K562 (cell line): ENCODE results near the gene PMPCB. TPM values are rescaled to one million over a fixed set of nuclear protein-coding genes. Genes with fewer than 3 reads are reported as not detected.
A peak's percentile ranks its signal among the peaks of the same experiment; 100 is the strongest.

Experiments used
- COPS2 ChIP-seq: fragments of 450-650 bp; conservative IDR thresholded peaks from 2 replicates; pipeline ENCODE4 v1.6.1; 2016; ENCODE audit warnings: mild to moderate bottlenecking, moderate library complexity
- CTBP1 ChIP-seq: fragments of 450-650 bp; IDR thresholded peaks from 2 replicates; pipeline ENCODE4 v1.6.1; 2016; ENCODE audit warnings: borderline replicate concordance
- DPF2 ChIP-seq: fragments of 450-650 bp; IDR thresholded peaks from 2 replicates; pipeline ENCODE4 v1.6.1; 2016
- ELK3 ChIP-seq: fragments of 450-650 bp; formaldehyde crosslinking; IDR thresholded peaks from 2 replicates; pipeline ENCODE4 v1.4.0; 2020; ENCODE audit warnings: mild to moderate bottlenecking
- HMG20B ChIP-seq: fragments of 250-450 bp; sonication (Bioruptor Pico); IDR thresholded peaks from 2 replicates; pipeline ENCODE4 v1.5.0; 2021; ENCODE audit warnings: mild to moderate bottlenecking
- MAFK ChIP-seq: IDR thresholded peaks from 2 replicates; pipeline ENCODE4 v1.6.1; 2011; ENCODE audit warnings: low read length, improper control_type of control experiment
- MTA1 ChIP-seq: fragments of 450-650 bp; IDR thresholded peaks from 2 replicates; pipeline ENCODE4 v1.6.1; 2017; ENCODE audit warnings: borderline replicate concordance
- NFE2L1 ChIP-seq: fragments of 450-650 bp; IDR thresholded peaks from 2 replicates; pipeline ENCODE4 v1.6.1; 2016; ENCODE audit warnings: missing genetic modification characterization, low read depth, mild to moderate bottlenecking, missing compliant biosample characterization, moderate library complexity, borderline replicate concordance
- RBFOX2 ChIP-seq: fragments of 200-400 bp; formaldehyde crosslinking; IDR thresholded peaks from 2 replicates; pipeline ENCODE4 v1.6.1; 2017; ENCODE audit warnings: low read depth, mild to moderate bottlenecking, low read length, moderate library complexity
- RFX5 ChIP-seq: IDR thresholded peaks from 2 replicates; pipeline ENCODE4 v1.6.1; 2011; ENCODE audit warnings: low read depth, mild to moderate bottlenecking, improper control_type of control experiment, low read length
- SIN3B ChIP-seq: fragments of 450-650 bp; IDR thresholded peaks from 2 replicates; pipeline ENCODE4 v1.6.1; 2017; ENCODE audit warnings: low read depth, mild to moderate bottlenecking, moderate library complexity
- TAL1 ChIP-seq: fragments of 450-650 bp; IDR thresholded peaks from 2 replicates; pipeline ENCODE4 v1.6.1; 2016; ENCODE audit warnings: mild to moderate bottlenecking
- TCF15 ChIP-seq: fragments of 250-450 bp; sonication (Bioruptor Pico); IDR thresholded peaks from 2 replicates; pipeline ENCODE4 v1.8.0; 2022; ENCODE audit warnings: moderate library complexity, mild to moderate bottlenecking, inconsistent platforms
- ZNF143 ChIP-seq: sonication (generic); formaldehyde crosslinking; IDR thresholded peaks from 2 replicates; pipeline ENCODE4 v1.9.0; 2022; ENCODE audit warnings: mild to moderate bottlenecking, missing genetic modification reagents
- polyA plus RNA-seq, 8 experiments: library from polyadenylated mRNA; depleted of rRNA in 4 of 8; stranded (reverse) in 5 of 8; unstranded in 3 of 8; fragments of >200 nt; fragmentation: Nextera tagmentation in 2 of 8; fragmentation: Illumina TruSeq in 1 of 8; extraction: Ambion mirVana in 2 of 8; extraction: Trizol in 1 of 8; gene quantifications; 2 replicates each; pipeline versions ENCODE4 v1.2.1 to v1.2.3, GENCODE V29; 2011 to 2014; ENCODE audit warnings: inconsistent platforms in 1 of 8, missing spikeins in 1 of 8
- total RNA-seq, 7 experiments: library from RNA; depleted of rRNA in 6 of 7; stranded (reverse); fragments of >200 nt in 6 of 7; fragmentation: Illumina TruSeq in 2 of 7; extraction: Trizol in 2 of 7; gene quantifications; 2 replicates each; pipeline versions ENCODE4 v1.2.1 to v1.2.3, GENCODE V29; 2011 to 2021; ENCODE audit warnings: low replicate concordance in 1 of 7
- TF ChIP-seq, protein P1 (sequence below): sonication (generic); formaldehyde crosslinking; IDR thresholded peaks from 2 replicates; pipeline ENCODE4 v1.8.0; 2023; ENCODE audit warnings: missing genetic modification reagents, mild to moderate bottlenecking, borderline replicate concordance
- TF ChIP-seq, protein P2 (sequence below): fragments of 150-350 bp; conservative IDR thresholded peaks from 2 replicates; pipeline ENCODE4 v1.6.1; 2014; ENCODE audit warnings: low read length
- TF ChIP-seq, protein P3 (sequence below): fragments of 450-650 bp; formaldehyde crosslinking; IDR thresholded peaks from 2 replicates; pipeline ENCODE4 v1.4.0; 2022; ENCODE audit warnings: missing genetic modification characterization

Gene PMPCB
- total and polyA plus RNA-seq, 9 of the 15 experiments (the other 6 are each of a cell fraction or from before 2014, with no cell fraction given) = 61.2 to 209 (median 105) TPM

GRCh38 chr7:103347507-103348267, 50.5 kb downstream of the PMPCB start, which contains the start of gene PSMC2 (continued):
- TF ChIP-seq DPF2 (peak; percentile 55; the same call in 1 of the 2 replicates), SIN3B (peak; percentile 88), ZNF143 (no peak), RBFOX2 (peak; percentile 76), NFE2L1 (no peak), MAFK (peak; percentile 80), TCF15 (CRISPR knock-in tag) (no peak), TAL1 (no peak), CTBP1 (peak; percentile 48; the same call in 1 of the 2 replicates), RFX5 (no peak), ELK3 (CRISPR knock-in tag) (no peak), COPS2 (no peak), HMG20B (CRISPR knock-in tag) (no peak), MTA1 (no peak)
- TF ChIP-seq, protein P1, sequence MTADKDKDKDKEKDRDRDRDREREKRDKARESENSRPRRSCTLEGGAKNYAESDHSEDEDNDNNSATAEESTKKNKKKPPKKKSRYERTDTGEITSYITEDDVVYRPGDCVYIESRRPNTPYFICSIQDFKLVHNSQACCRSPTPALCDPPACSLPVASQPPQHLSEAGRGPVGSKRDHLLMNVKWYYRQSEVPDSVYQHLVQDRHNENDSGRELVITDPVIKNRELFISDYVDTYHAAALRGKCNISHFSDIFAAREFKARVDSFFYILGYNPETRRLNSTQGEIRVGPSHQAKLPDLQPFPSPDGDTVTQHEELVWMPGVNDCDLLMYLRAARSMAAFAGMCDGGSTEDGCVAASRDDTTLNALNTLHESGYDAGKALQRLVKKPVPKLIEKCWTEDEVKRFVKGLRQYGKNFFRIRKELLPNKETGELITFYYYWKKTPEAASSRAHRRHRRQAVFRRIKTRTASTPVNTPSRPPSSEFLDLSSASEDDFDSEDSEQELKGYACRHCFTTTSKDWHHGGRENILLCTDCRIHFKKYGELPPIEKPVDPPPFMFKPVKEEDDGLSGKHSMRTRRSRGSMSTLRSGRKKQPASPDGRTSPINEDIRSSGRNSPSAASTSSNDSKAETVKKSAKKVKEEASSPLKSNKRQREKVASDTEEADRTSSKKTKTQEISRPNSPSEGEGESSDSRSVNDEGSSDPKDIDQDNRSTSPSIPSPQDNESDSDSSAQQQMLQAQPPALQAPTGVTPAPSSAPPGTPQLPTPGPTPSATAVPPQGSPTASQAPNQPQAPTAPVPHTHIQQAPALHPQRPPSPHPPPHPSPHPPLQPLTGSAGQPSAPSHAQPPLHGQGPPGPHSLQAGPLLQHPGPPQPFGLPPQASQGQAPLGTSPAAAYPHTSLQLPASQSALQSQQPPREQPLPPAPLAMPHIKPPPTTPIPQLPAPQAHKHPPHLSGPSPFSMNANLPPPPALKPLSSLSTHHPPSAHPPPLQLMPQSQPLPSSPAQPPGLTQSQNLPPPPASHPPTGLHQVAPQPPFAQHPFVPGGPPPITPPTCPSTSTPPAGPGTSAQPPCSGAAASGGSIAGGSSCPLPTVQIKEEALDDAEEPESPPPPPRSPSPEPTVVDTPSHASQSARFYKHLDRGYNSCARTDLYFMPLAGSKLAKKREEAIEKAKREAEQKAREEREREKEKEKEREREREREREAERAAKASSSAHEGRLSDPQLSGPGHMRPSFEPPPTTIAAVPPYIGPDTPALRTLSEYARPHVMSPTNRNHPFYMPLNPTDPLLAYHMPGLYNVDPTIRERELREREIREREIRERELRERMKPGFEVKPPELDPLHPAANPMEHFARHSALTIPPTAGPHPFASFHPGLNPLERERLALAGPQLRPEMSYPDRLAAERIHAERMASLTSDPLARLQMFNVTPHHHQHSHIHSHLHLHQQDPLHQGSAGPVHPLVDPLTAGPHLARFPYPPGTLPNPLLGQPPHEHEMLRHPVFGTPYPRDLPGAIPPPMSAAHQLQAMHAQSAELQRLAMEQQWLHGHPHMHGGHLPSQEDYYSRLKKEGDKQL = no peak
- TF ChIP-seq, protein P2, sequence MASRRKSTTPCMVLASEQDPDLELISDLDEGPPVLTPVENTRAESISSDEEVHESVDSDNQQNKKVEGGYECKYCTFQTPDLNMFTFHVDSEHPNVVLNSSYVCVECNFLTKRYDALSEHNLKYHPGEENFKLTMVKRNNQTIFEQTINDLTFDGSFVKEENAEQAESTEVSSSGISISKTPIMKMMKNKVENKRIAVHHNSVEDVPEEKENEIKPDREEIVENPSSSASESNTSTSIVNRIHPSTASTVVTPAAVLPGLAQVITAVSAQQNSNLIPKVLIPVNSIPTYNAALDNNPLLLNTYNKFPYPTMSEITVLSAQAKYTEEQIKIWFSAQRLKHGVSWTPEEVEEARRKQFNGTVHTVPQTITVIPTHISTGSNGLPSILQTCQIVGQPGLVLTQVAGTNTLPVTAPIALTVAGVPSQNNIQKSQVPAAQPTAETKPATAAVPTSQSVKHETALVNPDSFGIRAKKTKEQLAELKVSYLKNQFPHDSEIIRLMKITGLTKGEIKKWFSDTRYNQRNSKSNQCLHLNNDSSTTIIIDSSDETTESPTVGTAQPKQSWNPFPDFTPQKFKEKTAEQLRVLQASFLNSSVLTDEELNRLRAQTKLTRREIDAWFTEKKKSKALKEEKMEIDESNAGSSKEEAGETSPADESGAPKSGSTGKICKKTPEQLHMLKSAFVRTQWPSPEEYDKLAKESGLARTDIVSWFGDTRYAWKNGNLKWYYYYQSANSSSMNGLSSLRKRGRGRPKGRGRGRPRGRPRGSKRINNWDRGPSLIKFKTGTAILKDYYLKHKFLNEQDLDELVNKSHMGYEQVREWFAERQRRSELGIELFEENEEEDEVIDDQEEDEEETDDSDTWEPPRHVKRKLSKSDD = no peak
- TF ChIP-seq, protein P3, sequence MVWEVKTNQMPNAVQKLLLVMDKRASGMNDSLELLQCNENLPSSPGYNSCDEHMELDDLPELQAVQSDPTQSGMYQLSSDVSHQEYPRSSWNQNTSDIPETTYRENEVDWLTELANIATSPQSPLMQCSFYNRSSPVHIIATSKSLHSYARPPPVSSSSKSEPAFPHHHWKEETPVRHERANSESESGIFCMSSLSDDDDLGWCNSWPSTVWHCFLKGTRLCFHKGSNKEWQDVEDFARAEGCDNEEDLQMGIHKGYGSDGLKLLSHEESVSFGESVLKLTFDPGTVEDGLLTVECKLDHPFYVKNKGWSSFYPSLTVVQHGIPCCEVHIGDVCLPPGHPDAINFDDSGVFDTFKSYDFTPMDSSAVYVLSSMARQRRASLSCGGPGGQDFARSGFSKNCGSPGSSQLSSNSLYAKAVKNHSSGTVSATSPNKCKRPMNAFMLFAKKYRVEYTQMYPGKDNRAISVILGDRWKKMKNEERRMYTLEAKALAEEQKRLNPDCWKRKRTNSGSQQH = no peak; the same call in 1 of the 2 replicates
